ENCODE data around the gene LTV1. TPM values are rescaled to one million over a fixed set of nuclear protein-coding genes. Genes with fewer than 3 reads are reported as not detected.

The LTV1 gene
- polyA plus RNA-seq, 1 donor from 2014 or later = 35.5 TPM

GRCh38 chr6:143802833-143803565 lies 40.1 kb upstream of the LTV1 start:
- H4K20me1 ChIP-seq (ENCODE audit: insufficient read depth) = no peaks in the 10 kb centered on the region
- no peaks in the 10 kb centered on the region for H3K79me2 ChIP-seq (replicated peaks; ENCODE audit: insufficient read depth, low read length)
- no peaks in the 10 kb centered on the region for H3K27me3 ChIP-seq (ENCODE audit: insufficient read depth, low read depth, low read length)
- H2AFZ ChIP-seq (ENCODE audit: low read depth, low read length) = no peak overlapping the region
- no peak for TF ChIP-seq RAD21 (conservative IDR thresholded peaks at IDR 0.05)
- no peak for TF ChIP-seq TAF1 (IDR thresholded peaks at IDR 0.05; ENCODE audit: low read depth)
- TF ChIP-seq SMC3 (conservative IDR thresholded peaks at IDR 0.05; ENCODE audit: poor library complexity) = no peak
- no peak for TF ChIP-seq POLR2AphosphoS5 (IDR thresholded peaks at IDR 0.05)
- no peak for TF ChIP-seq CTCF (IDR thresholded peaks at IDR 0.05; ENCODE audit: poor library complexity, severe bottlenecking)
- no peak for TF ChIP-seq MXI1 (conservative IDR thresholded peaks at IDR 0.05; ENCODE audit: poor library complexity, severe bottlenecking)
- no peak for TF ChIP-seq EP300 (conservative IDR thresholded peaks at IDR 0.05; ENCODE audit: poor library complexity, severe bottlenecking)
- TF ChIP-seq REST (IDR thresholded peaks at IDR 0.05; ENCODE audit: borderline replicate concordance) = no peak
- TF ChIP-seq EZH2 (IDR thresholded peaks at IDR 0.05; ENCODE audit: borderline replicate concordance, insufficient read depth, low read length, poor library complexity, severe bottlenecking) = no peak
- no peaks in the 10 kb centered on the region for H3K9me3 ChIP-seq (ENCODE audit: low read length)
- H3K9ac ChIP-seq (ENCODE audit: low read length) = no peak overlapping the region
- no peaks in the 10 kb centered on the region for H3F3A ChIP-seq (ENCODE audit: insufficient read depth, low read length, poor library complexity, severe bottlenecking)
- H3K27ac ChIP-seq (ENCODE audit: low read length) = no peak overlapping the region
- H3K4me2 ChIP-seq (ENCODE audit: low read length) = no peak overlapping the region
- no peaks in the 10 kb centered on the region for H3K9me2 ChIP-seq (ENCODE audit: insufficient read depth, low read length)
- H3K4me3 ChIP-seq (ENCODE audit: low read length) = no peak overlapping the region
- no peaks in the 10 kb centered on the region for H3K36me3 ChIP-seq (ENCODE audit: insufficient read depth, low read length)

- H3K4me2 ChIP-seq (ENCODE audit: low read length) = no peak overlapping the region
Measured at GRCh38 chr6:143803769-143804568, 39.2 kb upstream of the LTV1 start.

More at GRCh38 chr6:143803769-143804568, 39.2 kb upstream of the LTV1 start:
- H4K20me1 ChIP-seq (ENCODE audit: insufficient read depth) = no peaks in the 10 kb centered on the region
- no peaks in the 10 kb centered on the region for H3K27me3 ChIP-seq (ENCODE audit: insufficient read depth, low read depth, low read length)
- H3K9ac ChIP-seq (ENCODE audit: low read length) = no peak overlapping the region
- H3K9me3 ChIP-seq (ENCODE audit: low read length) = no peaks in the 10 kb centered on the region
- no peaks in the 10 kb centered on the region for H3K9me2 ChIP-seq (ENCODE audit: insufficient read depth, low read length)
- no peaks in the 10 kb centered on the region for H3F3A ChIP-seq (ENCODE audit: insufficient read depth, low read length, poor library complexity, severe bottlenecking)
- TF ChIP-seq TAF1 (IDR thresholded peaks at IDR 0.05; ENCODE audit: low read depth) (no peak), SMC3 (conservative IDR thresholded peaks at IDR 0.05; ENCODE audit: poor library complexity) (no peak), REST (IDR thresholded peaks at IDR 0.05; ENCODE audit: borderline replicate concordance) (no peak), CTCF (IDR thresholded peaks at IDR 0.05; ENCODE audit: poor library complexity, severe bottlenecking) (no peak), RAD21 (conservative IDR thresholded peaks at IDR 0.05) (no peak), POLR2AphosphoS5 (IDR thresholded peaks at IDR 0.05) (no peak), EZH2 (IDR thresholded peaks at IDR 0.05; ENCODE audit: borderline replicate concordance, insufficient read depth, low read length, poor library complexity, severe bottlenecking) (no peak), MXI1 (conservative IDR thresholded peaks at IDR 0.05; ENCODE audit: poor library complexity, severe bottlenecking) (no peak), EP300 (conservative IDR thresholded peaks at IDR 0.05; ENCODE audit: poor library complexity, severe bottlenecking) (no peak)
- H3K36me3 ChIP-seq (ENCODE audit: insufficient read depth, low read length) = no peaks in the 10 kb centered on the region
- no peak overlapping the region for H3K27ac ChIP-seq (ENCODE audit: low read length)
- no peak overlapping the region for H2AFZ ChIP-seq (ENCODE audit: low read depth, low read length)
- H3K79me2 ChIP-seq (replicated peaks; ENCODE audit: insufficient read depth, low read length) = no peaks in the 10 kb centered on the region
- no peak overlapping the region for H3K4me3 ChIP-seq (ENCODE audit: low read length)

Measured in neural cell (in vitro differentiated cells).